Osteoblast (primary cell): ENCODE results near the gene STIM2. TPM values are rescaled to one million over a fixed set of nuclear protein-coding genes. Genes with fewer than 3 reads are reported as not detected.

ENCODE experiments used
- DNase-seq: peaks from one replicate; pipeline ENCODE4 v3.0.0; 2011; ENCODE audit warnings: low spot score, mixed read lengths; ENCODE audit not compliant: insufficient read length; ENCODE audit errors: missing footprints
- H2AFZ ChIP-seq: 2 replicates; pipeline ENCODE4 v1.6.0; 2011; ENCODE audit warnings: mild to moderate bottlenecking, low read length
- H3K27ac ChIP-seq: 2 replicates; pipeline ENCODE4 v1.5.1; 2011; ENCODE audit warnings: mild to moderate bottlenecking, low read depth, low read length, moderate library complexity
- H3K27me3 ChIP-seq: 2 replicates; pipeline ENCODE4 v1.6.0; 2012; ENCODE audit warnings: mild to moderate bottlenecking, control low read depth, inconsistent platforms, low read length, moderate library complexity; ENCODE audit not compliant: insufficient read depth
- H3K36me3 ChIP-seq: 2 replicates; pipeline ENCODE4 v1.5.1; 2011; ENCODE audit warnings: mild to moderate bottlenecking, low read length, control low read depth, moderate library complexity; ENCODE audit not compliant: insufficient read depth
- H3K4me1 ChIP-seq: 2 replicates; pipeline ENCODE4 v1.5.1; 2011; ENCODE audit warnings: mild to moderate bottlenecking, low read length, control low read depth, moderate library complexity; ENCODE audit not compliant: insufficient read depth
- H3K4me2 ChIP-seq: 2 replicates; pipeline ENCODE4 v1.6.0; 2011; ENCODE audit warnings: mild to moderate bottlenecking, low read length; ENCODE audit not compliant: insufficient read depth
- H3K4me3 ChIP-seq: fragments of 200-600 bp; sonication (generic); 3 replicates; pipeline ENCODE4 v1.5.1; 2012; ENCODE audit warnings: mild to moderate bottlenecking, low read length, inconsistent platforms; ENCODE audit not compliant: insufficient read depth
- H3K79me2 ChIP-seq: 2 replicates; pipeline ENCODE4 v1.6.0; 2012; ENCODE audit warnings: mild to moderate bottlenecking, low read length, control low read depth, inconsistent platforms; ENCODE audit not compliant: insufficient read depth
- H3K9me3 ChIP-seq: 2 replicates; pipeline ENCODE4 v1.5.1; 2011; ENCODE audit warnings: low read depth, low read length, control low read depth
- H4K20me1 ChIP-seq: 2 replicates; pipeline ENCODE4 v1.6.0; 2012; ENCODE audit warnings: mild to moderate bottlenecking, low read length, control low read depth; ENCODE audit not compliant: insufficient read depth
- CTCF ChIP-seq: IDR thresholded peaks from 2 replicates; pipeline ENCODE4 v1.5.1; 2011; ENCODE audit warnings: mild to moderate bottlenecking, low read depth, low read length, moderate library complexity; ENCODE audit errors: extremely low read depth
- total RNA-seq: library from RNA; depleted of rRNA; stranded (reverse); fragments of >200 nt; gene quantifications from 2 replicates; pipeline ENCODE4 v1.2.3, GENCODE V29; 2012

The STIM2 gene
- total RNA-seq, 1 donor, result 14.8 TPM

- peaks cover 11% of the 10 kb centered on the region for H3K4me1 ChIP-seq
- no peak overlapping the region for H2AFZ ChIP-seq
- DNase-seq, result no peak
- no peaks in the 10 kb centered on the region for H3K36me3 ChIP-seq
- H4K20me1 ChIP-seq, result no peaks in the 10 kb centered on the region
- no peaks in the 10 kb centered on the region for H3K27me3 ChIP-seq
- TF ChIP-seq CTCF, result no peak
- H3K4me3 ChIP-seq, result no peak overlapping the region
- no peak overlapping the region for H3K4me2 ChIP-seq
- H3K27ac ChIP-seq, result no peak overlapping the region
- no peaks in the 10 kb centered on the region for H3K79me2 ChIP-seq
- no peaks in the 10 kb centered on the region for H3K9me3 ChIP-seq
Observed at GRCh38 chr4:26837993-26838842, 22.4 kb upstream of the STIM2 start.

GRCh38 chr4:26839016-26839415 is 21.6 kb upstream of the STIM2 start:
- H3K4me1 ChIP-seq, result peaks cover 11% of the 10 kb centered on the region
- no peaks in the 10 kb centered on the region for H3K9me3 ChIP-seq
- no peak overlapping the region for H3K27ac ChIP-seq
- TF ChIP-seq CTCF, result no peak
- H3K27me3 ChIP-seq, result no peaks in the 10 kb centered on the region
- H3K36me3 ChIP-seq, result no peaks in the 10 kb centered on the region
- peak overlapping the region; percentile 4 for H3K4me2 ChIP-seq
- H3K4me3 ChIP-seq, result no peak overlapping the region
- no peaks in the 10 kb centered on the region for H3K79me2 ChIP-seq
- no peak overlapping the region for H2AFZ ChIP-seq
- DNase-seq, result no peak
- no peaks in the 10 kb centered on the region for H4K20me1 ChIP-seq

GRCh38 chr4:26839534-26839951 is 21.1 kb upstream of the STIM2 start:
- Histone ChIP-seq H3K27ac (no peak overlapping the region), H4K20me1 (no peaks in the 10 kb centered on the region), H3K4me2 (peak overlapping the region; percentile 4), H3K4me3 (no peak overlapping the region), H3K79me2 (no peaks in the 10 kb centered on the region), H3K27me3 (no peaks in the 10 kb centered on the region), H3K4me1 (peaks cover 11% of the 10 kb centered on the region), H3K36me3 (no peaks in the 10 kb centered on the region), H3K9me3 (no peaks in the 10 kb centered on the region), H2AFZ (no peak overlapping the region)
- no peak for DNase-seq
- TF ChIP-seq CTCF, result no peak

GRCh38 chr4:26840786-26841185 is 19.9 kb upstream of the STIM2 start:
- H4K20me1 ChIP-seq, result no peaks in the 10 kb centered on the region
- H3K4me3 ChIP-seq, result no peak overlapping the region
- no peaks in the 10 kb centered on the region for H3K9me3 ChIP-seq
- no peak overlapping the region for H3K4me2 ChIP-seq
- no peaks in the 10 kb centered on the region for H3K27me3 ChIP-seq
- no peaks in the 10 kb centered on the region for H3K36me3 ChIP-seq
- no peaks in the 10 kb centered on the region for H3K79me2 ChIP-seq
- H3K27ac ChIP-seq, result no peak overlapping the region
- H3K4me1 ChIP-seq, result peaks cover 11% of the 10 kb centered on the region
- H2AFZ ChIP-seq, result no peak overlapping the region
- TF ChIP-seq CTCF, result no peak
- no peak for DNase-seq
